NCI-H1436 (cell line): Measurements from ENCODE around the gene LHX4.

ENCODE experiments used
- DNase-seq: peaks from one replicate; lab custom pipeline; 2025; lab: John Stamatoyannopoulos, UW

LHX4 gene

DNA sequence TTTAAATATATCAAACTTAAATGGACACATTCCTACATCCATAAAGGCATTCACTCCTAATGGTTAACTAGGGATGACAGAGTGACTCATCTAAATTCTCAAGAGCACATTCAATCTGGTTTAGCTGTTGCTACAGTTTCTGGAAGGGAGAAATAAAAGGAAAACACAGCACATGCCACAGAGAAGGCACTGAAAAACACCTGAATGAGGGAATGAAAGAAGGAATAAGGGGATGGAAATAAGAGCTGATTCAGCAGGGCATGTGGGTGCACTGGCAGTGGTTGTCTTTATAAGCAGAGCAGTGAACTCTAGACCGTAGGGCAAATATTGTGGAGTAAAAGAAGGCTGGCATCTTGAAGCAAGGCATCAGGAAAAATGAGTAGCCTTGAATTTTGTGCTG, 79.3 kb downstream of the LHX4 start:
- DNase-seq: no peak

GRCh38 chr1:180310095-180310494, 80.0 kb downstream of the LHX4 start:
- DNase-seq: no peak

DNA sequence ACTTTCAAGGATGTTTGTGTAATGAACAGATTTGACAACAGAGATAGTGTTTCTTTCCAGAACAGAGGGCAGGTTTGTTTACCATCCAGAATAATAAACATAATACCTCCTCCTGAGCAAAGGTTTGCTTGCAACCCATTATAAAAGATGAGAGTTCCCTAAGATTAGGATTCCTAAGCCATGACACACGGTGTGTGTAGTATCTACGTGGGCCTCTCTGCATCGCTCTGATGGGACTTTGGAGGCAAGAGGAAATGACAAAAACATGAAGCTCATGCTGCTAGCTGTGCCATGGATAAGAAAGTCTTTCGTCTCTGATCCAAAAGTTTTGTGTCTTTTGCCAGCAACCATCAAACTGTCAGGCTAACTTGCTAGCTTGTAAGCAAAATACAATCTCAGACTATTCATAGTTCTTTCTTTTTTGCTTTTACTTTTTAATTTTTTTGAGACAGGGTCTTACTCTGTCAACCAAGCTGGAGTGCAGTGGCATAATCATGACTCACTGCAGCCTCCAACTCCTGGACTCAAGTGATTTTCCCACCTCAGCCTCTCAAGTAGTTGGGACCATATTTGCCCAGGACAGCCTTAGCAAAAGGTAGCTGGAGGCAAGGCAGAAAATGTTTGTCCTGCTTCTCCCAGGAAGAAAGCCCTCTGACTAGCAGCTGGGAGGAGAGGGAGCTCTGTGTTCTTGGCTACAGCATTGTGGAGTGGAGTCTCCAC, 81.1 kb downstream of the LHX4 start:
- no peak for DNase-seq

- no peak for DNase-seq
Measured at GRCh38 chr1:180312926-180313325, 82.9 kb downstream of the LHX4 start.

DNA sequence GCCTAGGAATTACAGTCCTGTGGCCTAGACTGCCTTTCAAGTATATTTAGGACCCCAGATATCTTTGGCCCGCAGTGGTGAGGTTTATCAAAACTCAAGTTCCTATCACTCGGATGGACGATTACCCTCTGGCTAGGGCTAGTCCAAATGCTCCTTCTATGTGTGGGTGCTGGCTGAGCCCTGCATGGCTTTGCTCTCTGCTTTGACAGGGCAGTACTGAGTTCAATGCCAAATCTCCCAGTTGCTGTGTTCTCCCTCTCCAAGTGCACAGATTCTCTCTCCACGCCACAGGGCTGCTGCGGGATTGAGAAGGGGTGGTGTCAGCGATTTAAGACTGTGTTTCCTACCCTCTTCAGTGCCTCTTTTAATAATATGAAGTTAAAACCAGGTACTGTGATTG, 97.0 kb downstream of the LHX4 start:
- no peak for DNase-seq
